Mesenteric fat pad (tissue), 1 donor: ENCODE measurements around the gene NUP214. TPM values are rescaled to one million over a fixed set of nuclear protein-coding genes. Genes with fewer than 3 reads are reported as not detected.
A peak's percentile ranks its signal among the peaks of the same experiment; 100 is the strongest.
"Not testable (repeated sequence)": the region's sequence is repeated elsewhere in the genome, so short reads cannot be mapped to it uniquely, and the experiment has no call there.

Experiments used
- DNase-seq: peaks from one replicate; pipeline ENCODE4 v3.0.0-alpha.2; 2020; ENCODE audit warnings: low spot score
- total RNA-seq: library from RNA; stranded (reverse); fragmentation: NEBNext Ultra II Directional; extraction: Animal tissue kit (Norgen Biotek cat#: 25700); gene quantifications from one replicate; pipeline ENCODE4 v1.2.1, GENCODE V29; 2021
- donor health status: DM: yes; HTN: yes; CAD: no.

Gene NUP214
- total RNA-seq, 1 donor from 2014 or later, result 68.4 TPM

DNA sequence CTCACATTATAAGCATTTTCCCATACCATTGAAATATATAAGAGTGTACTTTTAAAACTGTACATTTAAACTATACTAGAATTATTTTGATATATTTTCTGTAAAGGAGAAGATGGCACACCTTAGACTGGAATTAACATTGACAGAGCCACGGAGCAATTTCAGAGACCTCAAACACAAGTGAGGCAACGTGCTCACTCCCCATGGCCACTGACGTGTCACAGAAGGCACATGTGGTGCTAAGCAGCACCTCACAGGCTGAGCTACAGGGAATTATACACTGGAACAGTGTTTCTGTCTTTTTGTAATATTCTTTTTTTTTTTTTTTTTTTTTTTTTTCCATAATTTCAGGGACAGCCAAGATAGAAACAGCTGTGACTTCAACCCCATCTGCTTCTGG, 66.5 kb downstream of the NUP214 start:
- DNase-seq, result no peak

DNA sequence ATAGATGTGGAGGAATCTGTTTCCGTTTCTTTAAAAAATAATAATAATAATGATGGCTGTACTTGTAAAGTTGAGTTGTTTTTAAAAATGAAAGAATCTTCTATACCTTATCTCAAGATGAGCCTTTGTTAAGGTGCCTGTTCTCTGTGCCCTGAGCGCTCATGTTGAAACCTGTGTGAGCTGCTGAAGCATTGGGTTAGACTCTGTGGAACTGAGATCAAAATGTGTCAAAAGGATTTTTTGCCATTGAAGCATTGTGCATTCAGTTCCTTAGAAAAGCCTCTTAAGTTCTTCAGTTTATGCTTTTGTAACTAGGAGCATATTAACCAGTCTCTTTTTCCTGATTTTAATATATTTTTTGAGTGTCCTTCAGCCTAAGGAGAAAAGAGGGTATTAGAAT, 67.7 kb downstream of the NUP214 start:
- DNase-seq, result no peak

DNA sequence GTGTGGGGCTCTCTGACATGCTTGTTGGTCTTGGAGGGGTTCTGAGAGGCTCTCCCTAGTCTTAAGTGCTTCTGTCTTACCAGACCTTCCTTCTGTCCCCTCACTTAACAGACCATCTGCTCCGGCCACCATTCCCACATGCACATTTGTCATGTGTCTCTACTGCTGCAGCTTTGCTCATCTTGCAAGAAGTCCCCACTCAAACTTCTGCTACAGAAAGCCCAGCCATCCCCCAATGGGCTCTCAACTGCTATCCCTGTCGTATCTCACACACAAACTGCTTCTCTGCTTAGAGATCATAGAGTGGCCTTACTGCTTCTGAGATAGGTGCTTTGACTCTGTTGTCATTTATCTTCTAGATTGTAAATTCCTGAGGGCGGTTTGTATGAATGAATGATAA, 69.4 kb downstream of the NUP214 start:
- no peak for DNase-seq

DNA sequence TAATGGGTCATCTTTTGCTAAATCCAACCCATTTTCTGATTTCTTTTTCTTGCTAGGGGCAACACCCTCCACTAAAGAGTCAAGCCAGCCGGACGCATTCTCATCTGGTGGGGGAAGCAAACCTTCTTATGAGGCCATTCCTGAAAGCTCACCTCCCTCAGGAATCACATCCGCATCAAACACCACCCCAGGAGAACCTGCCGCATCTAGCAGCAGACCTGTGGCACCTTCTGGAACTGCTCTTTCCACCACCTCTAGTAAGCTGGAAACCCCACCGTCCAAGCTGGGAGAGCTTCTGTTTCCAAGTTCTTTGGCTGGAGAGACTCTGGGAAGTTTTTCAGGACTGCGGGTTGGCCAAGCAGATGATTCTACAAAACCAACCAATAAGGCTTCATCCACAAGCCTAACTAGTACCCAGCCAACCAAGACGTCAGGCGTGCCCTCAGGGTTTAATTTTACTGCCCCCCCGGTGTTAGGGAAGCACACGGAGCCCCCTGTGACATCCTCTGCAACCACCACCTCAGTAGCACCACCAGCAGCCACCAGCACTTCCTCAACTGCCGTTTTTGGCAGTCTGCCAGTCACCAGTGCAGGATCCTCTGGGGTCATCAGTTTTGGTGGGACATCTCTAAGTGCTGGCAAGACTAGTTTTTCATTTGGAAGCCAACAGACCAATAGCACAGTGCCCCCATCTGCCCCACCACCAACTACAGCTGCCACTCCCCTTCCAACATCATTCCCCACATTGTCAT, 72.0 kb downstream of the NUP214 start:
- DNase-seq, result no peak

DNA sequence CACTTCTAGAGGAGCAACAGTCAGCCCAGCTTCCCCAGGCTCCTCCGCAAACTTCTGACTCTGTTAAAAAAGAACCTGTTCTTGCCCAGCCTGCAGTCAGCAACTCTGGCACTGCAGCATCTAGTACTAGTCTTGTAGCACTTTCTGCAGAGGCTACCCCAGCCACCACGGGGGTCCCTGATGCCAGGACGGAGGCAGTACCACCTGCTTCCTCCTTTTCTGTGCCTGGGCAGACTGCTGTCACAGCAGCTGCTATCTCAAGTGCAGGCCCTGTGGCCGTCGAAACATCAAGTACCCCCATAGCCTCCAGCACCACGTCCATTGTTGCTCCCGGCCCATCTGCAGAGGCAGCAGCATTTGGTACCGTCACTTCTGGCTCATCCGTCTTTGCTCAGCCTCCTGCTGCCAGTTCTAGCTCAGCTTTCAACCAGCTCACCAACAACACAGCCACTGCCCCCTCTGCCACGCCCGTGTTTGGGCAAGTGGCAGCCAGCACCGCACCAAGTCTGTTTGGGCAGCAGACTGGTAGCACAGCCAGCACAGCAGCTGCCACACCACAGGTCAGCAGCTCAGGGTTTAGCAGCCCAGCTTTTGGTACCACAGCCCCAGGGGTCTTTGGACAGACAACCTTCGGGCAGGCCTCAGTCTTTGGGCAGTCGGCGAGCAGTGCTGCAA, 72.8 kb downstream of the NUP214 start:
- no peak for DNase-seq

DNA sequence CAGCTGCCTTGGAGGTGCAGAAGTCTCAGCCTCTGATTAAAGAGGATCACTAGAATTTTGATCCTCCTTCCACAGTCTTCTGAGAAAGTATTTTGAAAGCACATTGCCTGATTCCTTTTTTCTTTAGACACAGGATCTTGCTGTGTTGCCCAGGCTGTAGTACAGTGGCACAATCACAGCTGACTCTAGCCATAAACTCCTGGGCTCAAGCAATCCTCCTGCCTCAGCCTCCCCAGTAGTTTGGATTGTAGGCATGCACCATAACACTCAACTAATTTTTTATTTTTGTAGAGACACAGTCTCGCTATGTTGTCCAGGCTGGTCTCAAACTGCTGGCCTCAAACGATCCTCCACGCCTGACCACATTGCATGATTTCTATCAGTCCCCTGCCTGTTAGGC, 76.5 kb downstream of the NUP214 start:
- DNase-seq, result no peak

DNA sequence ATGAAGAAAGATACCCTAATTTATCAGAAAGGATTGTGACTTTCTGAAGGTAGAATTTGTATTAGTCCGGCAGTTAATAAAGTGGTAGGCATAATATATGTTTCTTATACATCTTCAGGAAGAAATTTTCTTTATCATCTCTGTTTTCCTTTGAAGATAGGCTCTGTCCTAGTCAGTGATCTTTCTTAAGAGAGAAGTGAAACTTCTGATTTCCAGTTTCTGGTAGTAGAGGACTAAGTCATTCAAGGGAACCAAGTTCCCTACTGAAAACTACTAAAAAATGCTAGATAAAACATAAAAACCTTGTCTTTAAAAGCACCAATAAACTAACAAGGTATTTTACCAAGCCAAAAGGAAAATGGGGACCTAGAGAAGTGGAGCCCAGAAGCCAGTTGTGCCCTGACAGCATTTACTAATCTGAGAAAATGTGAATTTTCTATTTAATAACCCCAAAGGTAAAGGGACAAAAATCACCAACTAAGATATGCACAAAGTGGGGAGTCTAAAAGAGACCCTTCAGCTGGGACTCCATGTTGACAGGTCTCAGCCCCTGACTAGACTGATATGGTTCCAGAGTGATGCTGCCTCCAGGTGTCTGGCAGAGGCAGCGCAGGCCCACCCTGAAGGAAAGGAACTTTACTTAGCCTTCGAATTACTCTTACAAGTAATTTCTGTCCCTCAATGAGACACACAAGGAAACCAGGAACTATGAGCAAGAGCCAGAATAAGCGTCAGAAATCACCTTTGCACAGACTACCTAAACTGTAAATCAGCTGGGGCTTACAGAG, 78.2 kb downstream of the NUP214 start:
- no peak for DNase-seq

DNA sequence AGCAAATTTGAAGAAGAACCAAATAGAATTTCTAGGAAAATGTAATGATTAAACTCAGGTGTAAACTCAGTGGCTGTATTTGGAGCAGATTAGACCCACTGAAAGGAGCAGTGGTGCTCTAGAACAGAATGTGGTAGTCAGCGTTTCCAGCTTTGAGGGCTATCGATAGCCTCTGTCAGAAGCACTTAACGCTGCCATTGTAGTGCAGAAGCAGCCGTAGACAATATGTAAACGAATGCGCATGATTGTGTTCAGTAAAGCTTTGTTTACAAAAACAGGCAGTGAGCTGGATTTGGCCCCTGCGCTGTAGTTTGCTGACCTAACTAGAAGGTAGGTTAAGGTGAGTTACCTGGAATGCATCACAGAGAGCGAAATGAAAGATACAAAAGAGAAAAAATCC, 78.9 kb downstream of the NUP214 start:
- DNase-seq, result no peak

DNA sequence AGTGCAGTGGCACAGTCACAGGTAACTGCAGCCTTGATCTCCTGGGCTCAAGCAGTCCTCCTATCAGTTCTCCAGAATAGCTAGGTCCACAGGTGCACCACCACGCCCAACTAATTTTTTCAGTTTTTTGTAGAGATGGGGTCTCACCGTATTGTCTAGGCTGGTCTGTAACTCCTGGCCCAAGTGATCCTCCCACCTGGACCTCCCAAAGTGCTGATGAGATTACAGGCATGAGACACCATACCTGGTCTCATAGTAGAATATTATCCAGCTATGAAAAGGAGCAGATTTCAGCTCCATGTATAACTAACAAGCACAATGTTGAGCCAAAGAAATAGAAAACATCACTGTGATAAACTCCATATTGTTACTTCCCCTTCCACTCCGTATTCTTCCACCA, 81.1 kb downstream of the NUP214 start:
- DNase-seq, result no peak

DNA sequence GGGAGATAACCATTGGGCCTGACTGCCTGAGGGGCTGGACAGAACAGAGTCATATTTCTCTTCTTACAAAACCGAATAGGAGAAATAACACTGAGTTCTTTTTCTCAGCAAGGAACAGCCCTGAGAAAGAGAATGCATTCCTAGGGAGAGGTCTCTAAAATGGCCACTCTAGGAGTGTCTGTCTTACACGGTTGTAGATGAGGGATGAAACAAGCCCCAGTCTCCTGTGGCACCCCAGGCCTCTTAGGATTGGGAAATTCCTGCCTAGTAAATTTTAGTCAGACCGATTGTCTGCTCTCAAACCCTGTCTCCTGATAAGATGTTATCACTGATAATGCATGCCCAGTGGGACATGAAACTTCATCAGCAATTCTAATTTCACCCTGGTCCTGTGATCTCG, 86.5 kb downstream of the NUP214 start:
- not testable (repeated sequence) for DNase-seq

DNA sequence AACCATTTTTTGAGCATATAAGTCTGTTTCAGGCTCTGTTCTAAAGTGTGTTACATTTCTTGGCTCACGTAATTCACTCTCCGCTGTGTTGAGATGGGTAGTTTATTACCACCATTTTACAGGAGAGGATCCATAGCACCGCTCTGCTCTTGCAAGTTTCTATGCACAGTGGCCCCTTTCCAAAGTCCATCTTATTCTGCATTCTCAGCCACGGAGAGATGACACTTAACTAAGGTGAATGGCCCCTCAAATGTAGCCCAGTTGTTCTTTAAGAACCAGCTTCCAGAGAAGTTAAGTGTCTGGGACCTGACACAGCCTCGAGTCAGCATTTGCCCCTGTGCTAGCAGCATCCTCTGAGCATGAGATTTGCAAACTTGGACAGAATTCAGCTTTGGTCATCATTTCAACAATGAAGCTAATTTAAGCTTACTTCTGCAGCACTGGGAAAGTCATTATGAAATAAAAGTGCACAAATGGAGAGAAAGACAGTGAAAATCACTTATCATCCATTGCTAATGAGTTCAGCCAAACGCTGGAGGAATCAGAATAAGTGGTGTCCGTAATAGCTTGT, 89.0 kb downstream of the NUP214 start:
- no peak for DNase-seq

DNA sequence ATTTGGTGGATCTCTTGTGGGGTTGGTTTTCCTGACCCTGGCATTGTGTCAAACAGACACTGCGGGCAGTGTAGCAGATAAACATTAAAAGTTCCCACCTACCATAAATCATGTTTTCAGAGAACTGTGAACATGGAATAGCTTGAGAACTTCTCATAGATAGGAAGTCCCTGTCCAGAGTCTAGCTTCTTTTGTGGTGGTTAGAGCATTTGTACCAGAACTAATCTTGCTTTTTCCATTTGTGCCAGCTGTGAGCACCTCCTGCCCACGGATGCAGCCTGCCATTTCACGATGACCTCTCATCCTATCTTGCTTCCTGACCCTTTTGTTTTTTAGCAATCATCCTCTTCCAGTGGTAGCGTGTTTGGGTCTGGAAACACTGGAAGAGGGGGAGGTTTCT, 89.5 kb downstream of the NUP214 start:
- DNase-seq, result no peak

DNA sequence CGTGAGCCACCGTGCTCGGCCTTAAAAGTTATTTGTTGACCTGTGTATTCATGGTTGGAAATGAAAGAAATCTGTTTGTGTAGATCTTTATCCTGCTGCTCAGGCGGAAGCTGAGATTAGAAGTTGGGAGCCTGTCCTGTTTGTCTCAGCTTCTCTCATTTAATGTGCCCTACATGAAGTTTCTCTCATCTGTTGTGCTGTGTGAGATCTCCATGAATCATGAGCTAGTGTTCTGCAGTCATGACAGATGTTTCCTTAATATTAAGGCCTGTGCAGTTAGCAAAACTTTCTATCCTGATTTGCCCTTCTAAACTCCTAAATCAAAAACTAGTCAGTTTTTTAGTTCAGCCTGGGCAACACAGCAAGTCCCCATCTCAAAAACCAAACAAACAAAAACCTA, 91.4 kb downstream of the NUP214 start:
- DNase-seq, result no peak

DNA sequence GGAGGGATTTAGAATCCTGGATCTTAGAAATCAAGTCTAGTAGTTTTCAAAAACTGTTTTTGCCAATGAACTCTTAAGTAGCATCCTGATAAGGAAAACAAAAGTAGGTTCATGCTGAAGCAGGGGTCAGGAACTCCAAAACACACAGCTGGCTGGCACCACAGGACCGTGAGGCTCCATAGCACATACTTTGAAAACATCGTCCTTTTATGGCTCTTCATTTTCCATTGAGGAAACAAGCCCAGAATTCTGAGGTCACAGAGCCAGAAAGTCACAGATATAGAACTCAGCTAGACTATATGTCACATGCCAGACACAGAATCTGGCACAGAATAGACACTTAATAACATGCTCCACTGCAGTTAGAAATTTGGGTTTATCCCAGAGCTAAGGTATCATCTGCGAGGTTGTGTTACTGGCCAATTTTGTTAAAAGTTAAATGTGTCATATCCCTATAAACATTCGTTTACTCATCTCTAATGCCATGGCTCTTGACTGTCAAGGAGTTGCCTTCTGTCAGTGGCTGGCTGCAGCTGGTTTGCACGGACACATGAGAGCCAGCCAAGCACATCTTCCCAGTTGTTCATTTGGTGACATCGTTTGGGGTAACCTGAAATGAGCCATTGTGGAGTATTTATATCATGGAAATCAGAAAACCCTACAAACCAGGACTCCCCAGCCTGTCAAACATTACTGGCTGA, 92.1 kb downstream of the NUP214 start:
- DNase-seq, result no peak

DNA sequence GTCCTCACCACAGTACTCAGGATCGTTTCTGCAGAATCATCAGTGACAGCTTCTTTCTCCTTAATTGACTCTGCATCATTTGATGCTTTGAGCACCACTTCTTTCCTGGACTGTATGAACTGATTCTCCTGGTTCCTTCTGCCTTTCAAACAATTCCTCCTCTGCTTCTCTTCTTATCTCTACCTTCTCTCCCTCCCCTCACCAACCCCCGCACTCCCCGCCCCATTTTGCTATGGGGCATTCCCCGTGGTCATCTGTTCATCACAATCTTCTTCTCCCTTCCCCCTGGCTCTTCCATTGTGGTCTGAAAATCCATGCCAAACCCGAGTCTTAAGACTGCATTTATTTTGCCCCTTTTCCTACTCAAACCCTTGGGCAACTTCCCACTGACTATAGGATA, 93.0 kb downstream of the NUP214 start:
- peak; percentile 35 for DNase-seq

DNA sequence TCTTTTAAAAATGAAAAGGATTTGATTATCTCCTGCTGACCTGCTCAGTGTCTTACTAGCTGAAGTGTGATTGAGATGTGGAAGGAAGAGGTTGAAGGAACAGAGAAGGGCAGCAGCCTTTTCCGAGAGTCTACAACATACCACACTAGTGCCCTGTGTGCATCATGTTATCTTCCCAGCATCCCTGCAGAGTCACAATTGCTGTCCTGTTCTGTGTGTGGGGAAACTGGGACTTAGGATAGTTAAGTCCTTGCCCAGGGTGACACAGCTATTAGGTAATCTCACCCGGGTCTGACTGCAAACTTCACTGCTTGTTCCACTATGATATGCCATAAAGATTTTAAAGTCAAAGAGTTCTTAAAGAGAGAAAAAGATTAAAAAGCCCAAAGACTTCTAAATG, 95.1 kb downstream of the NUP214 start:
- no peak for DNase-seq

DNA sequence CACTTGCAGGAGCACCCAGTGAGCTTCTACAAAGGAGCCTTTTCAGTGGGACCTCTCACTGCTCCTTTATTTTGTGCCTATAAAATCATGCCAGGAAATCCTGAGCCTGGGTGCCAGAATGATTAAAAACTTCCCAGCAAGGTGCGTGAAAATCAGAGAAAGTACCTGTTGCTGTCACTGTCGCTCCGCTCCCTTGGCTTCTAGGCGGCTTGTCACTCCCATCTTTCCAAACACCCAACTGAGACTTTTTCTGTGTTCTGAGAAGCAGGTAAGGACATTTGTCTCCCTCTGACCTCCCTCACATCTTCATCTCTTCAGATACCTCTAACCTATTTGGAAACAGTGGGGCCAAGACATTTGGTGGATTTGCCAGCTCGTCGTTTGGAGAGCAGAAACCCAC, 97.1 kb downstream of the NUP214 start:
- peak; percentile 53 for DNase-seq

DNA sequence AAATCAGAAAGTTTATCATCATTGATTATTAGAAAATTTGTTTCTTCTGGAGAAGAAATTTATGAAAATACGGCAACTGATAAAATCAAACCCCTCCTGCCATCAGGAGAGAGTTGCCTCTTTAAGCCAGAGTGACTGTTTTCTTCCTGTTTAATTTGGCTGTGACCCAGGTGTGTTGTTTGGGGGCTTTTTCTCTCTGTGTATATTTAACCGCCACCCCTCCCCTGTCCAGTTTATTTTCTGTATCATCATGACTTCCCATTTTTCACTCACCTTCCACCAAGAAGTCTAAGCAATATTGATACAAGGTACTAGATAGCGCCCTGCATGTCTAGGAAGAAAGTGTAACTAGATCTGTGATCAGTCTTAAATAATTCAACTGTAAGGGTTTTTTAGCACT, 100.8 kb downstream of the NUP214 start:
- no peak for DNase-seq

DNA sequence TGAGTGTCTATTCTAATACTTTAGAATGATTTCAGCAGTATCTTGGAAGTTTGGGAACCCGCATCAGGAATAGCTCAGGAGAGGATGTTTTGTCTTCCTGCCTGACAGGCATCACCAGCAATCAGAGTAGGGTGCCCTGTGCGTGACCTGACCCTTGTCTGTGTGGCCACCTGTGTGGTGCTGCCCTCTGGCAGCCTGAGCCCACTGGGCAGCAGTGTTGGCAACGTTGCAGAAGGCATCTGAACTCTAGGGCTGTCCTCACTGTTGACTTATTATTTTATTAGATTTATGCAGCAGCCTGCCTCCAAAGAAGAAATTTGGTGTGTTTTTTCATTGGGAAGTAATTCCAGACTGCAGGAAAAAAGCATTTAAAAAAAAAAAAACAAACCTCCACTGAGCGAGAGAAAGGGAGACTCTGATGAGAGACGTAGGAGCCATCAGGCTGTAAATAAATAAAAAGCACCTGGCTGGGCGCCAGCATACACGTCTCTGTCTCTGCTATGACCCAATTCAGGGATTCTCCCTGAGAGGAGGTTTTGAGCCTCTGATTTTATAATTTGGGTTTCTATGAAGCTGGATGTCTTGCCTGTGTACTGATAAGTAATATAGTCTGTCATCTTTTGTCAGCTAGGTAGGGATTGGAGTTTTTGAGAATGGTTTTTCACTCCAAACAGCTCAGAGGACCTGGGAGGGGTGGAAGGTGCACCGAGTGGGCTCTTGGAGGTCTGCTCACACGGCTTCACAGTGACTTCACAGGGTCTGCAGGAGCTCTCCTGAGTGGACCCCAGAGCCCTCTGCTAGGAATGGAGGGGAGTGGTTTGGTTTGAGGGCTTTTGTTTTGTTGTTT, 101.9 kb downstream of the NUP214 start:
- peak; percentile 88 for DNase-seq

DNA sequence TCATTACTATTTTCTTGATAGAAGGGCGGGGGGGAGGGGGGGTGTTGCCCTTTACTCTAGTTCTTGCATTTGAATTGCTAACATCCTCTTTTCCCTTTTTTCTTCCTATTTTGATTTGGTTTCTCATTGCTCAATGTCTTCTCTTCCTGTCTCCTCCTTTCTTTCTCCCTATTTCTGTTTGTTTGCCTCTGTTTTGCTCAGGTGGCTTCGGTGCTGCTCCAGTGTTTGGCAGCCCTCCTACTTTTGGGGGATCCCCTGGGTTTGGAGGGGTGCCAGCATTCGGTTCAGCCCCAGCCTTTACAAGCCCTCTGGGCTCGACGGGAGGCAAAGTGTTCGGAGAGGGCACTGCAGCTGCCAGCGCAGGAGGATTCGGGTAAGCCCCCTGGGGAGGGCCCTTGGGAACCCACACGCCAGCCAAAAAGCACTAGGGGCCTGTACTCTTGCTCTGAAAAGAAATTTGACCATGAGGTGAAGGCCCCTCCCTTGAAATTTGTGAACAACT, 102.6 kb downstream of the NUP214 start:
- DNase-seq, result peak; percentile 69
